GM12801 (cell line): ENCODE measurements around the gene PATJ.

Source experiments
- CTCF ChIP-seq: IDR thresholded peaks from one replicate; pipeline ENCODE4 v1.5.1; 2011; ENCODE audit warnings: control low read depth; ENCODE audit not compliant: insufficient read length; ENCODE audit errors: extremely low read depth

Gene PATJ

GRCh38 chr1:61819421-61819820 is 77.1 kb downstream of the PATJ start:
- no peak for TF ChIP-seq CTCF

- TF ChIP-seq CTCF: no peak
Measured at GRCh38 chr1:61825393-61825792, 83.1 kb downstream of the PATJ start.

- TF ChIP-seq CTCF: no peak
Measured at GRCh38 chr1:61828805-61829204, 86.5 kb downstream of the PATJ start.

- TF ChIP-seq CTCF: no peak
Measured at GRCh38 chr1:61836649-61837048, 94.4 kb downstream of the PATJ start.

GRCh38 chr1:61839679-61840078 is 97.4 kb downstream of the PATJ start:
- no peak for TF ChIP-seq CTCF

- TF ChIP-seq CTCF: no peak
Measured at GRCh38 chr1:61842036-61842435, 99.8 kb downstream of the PATJ start.

GRCh38 chr1:61842863-61843514 is 100.7 kb downstream of the PATJ start:
- TF ChIP-seq CTCF: no peak
